H1 (cell line): Measurements from ENCODE around the gene CAMKK1. TPM values are rescaled to one million over a fixed set of nuclear protein-coding genes. Genes with fewer than 3 reads are reported as not detected.

Experiments
- CTCF ChIA-PET: fragments of 300-600 bp; sonication (Branson Sonifier 250); formaldehyde crosslinking; loops from one replicate; lab custom pipeline; 2021; ENCODE audit not compliant: partially characterized antibody; lab: Charles Lee
- POLR2A ChIA-PET: fragments of 300-600 bp; sonication (Branson Sonifier 250); formaldehyde crosslinking; loops from one replicate; lab custom pipeline; 2021; ENCODE audit warnings: inconsistent platforms; ENCODE audit not compliant: partially characterized antibody; lab: Charles Lee
- DNase-seq, 2 experiments: peaks; one replicate each; pipeline versions ENCODE4 v3.0.0 to v3.0.0-alpha.2; 2010 to 2022; ENCODE audit warnings: low spot score in 2 of 2, low read depth in 1 of 2, mixed read lengths in 1 of 2
- FAIRE-seq: peaks from 2 replicates; lab custom pipeline; 2011; peaks lifted over from hg19 to GRCh38; lab: Jason Lieb, UNC
- H2AFZ ChIP-seq: 2 replicates; pipeline ENCODE4 v1.8.1; 2012; ENCODE audit warnings: low read length, inconsistent platforms
- H2AK5ac ChIP-seq: 2 replicates; pipeline ENCODE4 v1.6.1; 2013; ENCODE audit warnings: low read depth, low read length
- H2BK120ac ChIP-seq: replicated peaks from 2 replicates; pipeline ENCODE3; 2013; ENCODE audit warnings: low read depth, low read length, inconsistent platforms
- H2BK12ac ChIP-seq: 2 replicates; pipeline ENCODE4 v1.6.1; 2013; ENCODE audit warnings: low read depth, low read length
- H2BK15ac ChIP-seq: 2 replicates; pipeline ENCODE4 v1.6.1; 2013; ENCODE audit warnings: low read length
- H2BK20ac ChIP-seq: 2 replicates; pipeline ENCODE4 v1.6.1; 2013; ENCODE audit warnings: low read length
- H2BK5ac ChIP-seq: 2 replicates; pipeline ENCODE4 v1.6.1; 2013; ENCODE audit warnings: low read depth, low read length
- H3K14ac ChIP-seq: 2 replicates; pipeline ENCODE4 v1.6.1; 2013; ENCODE audit warnings: inconsistent platforms; ENCODE audit not compliant: insufficient read length
- H3K18ac ChIP-seq: 2 replicates; pipeline ENCODE4 v1.6.1; 2013; ENCODE audit warnings: low read length; ENCODE audit errors: extremely low read depth
- H3K23ac ChIP-seq: 2 replicates; pipeline ENCODE4 v1.6.1; 2013; ENCODE audit warnings: inconsistent platforms; ENCODE audit not compliant: insufficient read length
- H3K23me2 ChIP-seq: 2 replicates; pipeline ENCODE4 v1.6.1; 2013; ENCODE audit warnings: low read depth, low read length
- H3K27ac ChIP-seq: 2 replicates; pipeline ENCODE4 v1.6.1; 2011; ENCODE audit warnings: low read depth, low read length, inconsistent platforms
- H3K27me3 ChIP-seq, 4 experiments: replicated peaks in 1 of 4; 1 replicate in 1 of 4; 2 replicates in 3 of 4; pipeline versions ENCODE4 v1.6.1 to v1.8.1; 2011 to 2013; ENCODE audit warnings: low read length in 3 of 4, mild to moderate bottlenecking in 3 of 4, inconsistent platforms in 2 of 4, mixed read lengths in 2 of 4, moderate library complexity in 1 of 4; ENCODE audit not compliant: control insufficient read depth in 3 of 4, insufficient read depth in 3 of 4; ENCODE audit errors: extremely low read depth in 1 of 4
- H3K36me3 ChIP-seq, 4 experiments: 2 replicates each; pipeline versions ENCODE4 v1.6.1 to v1.8.1; 2011 to 2013; ENCODE audit warnings: mild to moderate bottlenecking in 4 of 4, low read length in 3 of 4, moderate library complexity in 2 of 4, control low read depth in 1 of 4, inconsistent platforms in 1 of 4; ENCODE audit not compliant: insufficient read depth in 4 of 4, control insufficient read depth in 2 of 4
- H3K4ac ChIP-seq: replicated peaks from 2 replicates; pipeline ENCODE3; 2013; ENCODE audit warnings: low read length, low read depth, mixed read lengths, inconsistent platforms; ENCODE audit not compliant: insufficient read length
- H3K4me1 ChIP-seq, 4 experiments: replicated peaks in 1 of 4; 1 replicate in 1 of 4; 2 replicates in 3 of 4; pipeline versions ENCODE4 v1.6.1 to v1.8.1; 2011 to 2013; ENCODE audit warnings: low read length in 3 of 4, inconsistent platforms in 2 of 4, mixed read lengths in 1 of 4; ENCODE audit not compliant: insufficient read depth in 4 of 4, control insufficient read depth in 3 of 4
- H3K4me2 ChIP-seq, 2 experiments: 2 replicates each; pipeline versions ENCODE4 v1.6.1 to v1.8.1; 2011 to 2013; ENCODE audit warnings: low read depth in 2 of 2, low read length in 2 of 2, control low read depth in 1 of 2, inconsistent platforms in 1 of 2, mild to moderate bottlenecking in 1 of 2; ENCODE audit not compliant: insufficient read depth in 1 of 2
- H3K4me3 ChIP-seq, 4 experiments: fragments of 200-600, 300-600 bp in 1 of 4; sonication (generic), shearing (Covaris generic), sonication (Bioruptor Twin) in 1 of 4; 2 replicates each; pipeline versions ENCODE4 v1.5.1 to v1.8.1; 2011 to 2016; ENCODE audit warnings: low read length in 4 of 4, low read depth in 3 of 4, control low read depth in 2 of 4, inconsistent platforms in 2 of 4, mild to moderate bottlenecking in 2 of 4, mixed read lengths in 1 of 4, moderate library complexity in 1 of 4; ENCODE audit not compliant: insufficient read depth in 2 of 4; ENCODE audit errors: extremely low read depth in 1 of 4
- H3K56ac ChIP-seq: replicated peaks from 2 replicates; pipeline ENCODE3; 2013; ENCODE audit warnings: low read depth, mild to moderate bottlenecking, mixed read lengths, low read length, inconsistent platforms; ENCODE audit not compliant: insufficient read length
- H3K79me1 ChIP-seq: 2 replicates; pipeline ENCODE4 v1.6.1; 2013; ENCODE audit warnings: low read depth, low read length, control low read depth
- H3K79me2 ChIP-seq, 2 experiments: 2 replicates each; pipeline versions ENCODE4 v1.6.1 to v1.8.1; 2012 to 2013; ENCODE audit warnings: low read length in 2 of 2, mild to moderate bottlenecking in 2 of 2, inconsistent platforms in 1 of 2; ENCODE audit not compliant: insufficient read depth in 2 of 2, control insufficient read depth in 1 of 2
- H3K9ac ChIP-seq, 4 experiments: replicated peaks in 1 of 4; 1 replicate in 1 of 4; 2 replicates in 3 of 4; pipeline versions ENCODE4 v1.6.1 to v1.8.1; 2011 to 2013; ENCODE audit warnings: low read depth in 3 of 4, low read length in 3 of 4, control low read depth in 2 of 4, mild to moderate bottlenecking in 2 of 4, moderate library complexity in 2 of 4, inconsistent platforms in 1 of 4; ENCODE audit errors: extremely low read depth in 1 of 4
- H3K9me3 ChIP-seq, 2 experiments: 2 replicates each; pipeline versions ENCODE4 v1.6.1 to v1.8.1; 2012 to 2013; ENCODE audit warnings: mild to moderate bottlenecking in 2 of 2, moderate library complexity in 2 of 2, control low read depth in 1 of 2, inconsistent platforms in 1 of 2, low read depth in 1 of 2, low read length in 1 of 2, mixed read lengths in 1 of 2; ENCODE audit not compliant: insufficient read depth in 2 of 2
- H4K20me1 ChIP-seq, 2 experiments: replicated peaks in 1 of 2; 2 replicates each; pipeline versions ENCODE3 to v1.8.1; 2011 to 2013; ENCODE audit warnings: inconsistent platforms in 2 of 2, low read length in 2 of 2, mild to moderate bottlenecking in 1 of 2; ENCODE audit not compliant: insufficient read depth in 2 of 2, control insufficient read depth in 1 of 2
- H4K5ac ChIP-seq: 2 replicates; pipeline ENCODE4 v1.6.1; 2013; ENCODE audit warnings: low read length, low read depth, mixed read lengths, inconsistent platforms; ENCODE audit not compliant: insufficient read length
- H4K8ac ChIP-seq: 2 replicates; pipeline ENCODE4 v1.8.0; 2013; ENCODE audit warnings: mild to moderate bottlenecking, moderate library complexity, low read length, inconsistent platforms; ENCODE audit not compliant: insufficient read depth; ENCODE audit errors: extremely low read depth
- H4K91ac ChIP-seq: replicated peaks from 2 replicates; pipeline ENCODE3; 2013; ENCODE audit warnings: low read length, mixed read lengths, inconsistent platforms; ENCODE audit not compliant: insufficient read length
- CBX8 ChIP-seq: fragments of 300-800, 300-1000 bp; sonication (generic); IDR thresholded peaks from 2 replicates; pipeline ENCODE4 v1.7.1; 2016; ENCODE audit warnings: low read depth, low read length, borderline replicate concordance
- CREB1 ChIP-seq: IDR thresholded peaks from 2 replicates; pipeline ENCODE4 v1.6.1; 2012; ENCODE audit warnings: inconsistent platforms
- GABPA ChIP-seq: IDR thresholded peaks from 2 replicates; pipeline ENCODE4 v1.6.1; 2011; ENCODE audit warnings: mild to moderate bottlenecking, low read length, moderate library complexity, borderline replicate concordance; ENCODE audit not compliant: insufficient read depth
- GTF2F1 ChIP-seq: IDR thresholded peaks from 2 replicates; pipeline ENCODE4 v1.6.1; 2012; ENCODE audit warnings: low read depth, low read length, improper control_type of control experiment, borderline replicate concordance
- JUN ChIP-seq: IDR thresholded peaks from 2 replicates; pipeline ENCODE4 v1.6.1; 2011; ENCODE audit warnings: low read depth, mild to moderate bottlenecking, improper control_type of control experiment, low read length
- JUND ChIP-seq: IDR thresholded peaks from 2 replicates; pipeline ENCODE4 v1.6.1; 2011; ENCODE audit warnings: mild to moderate bottlenecking, improper control_type of control experiment, low read length
- KDM4A ChIP-seq: IDR thresholded peaks from one replicate; pipeline ENCODE4 v1.7.1; 2012; ENCODE audit warnings: low read depth, mild to moderate bottlenecking, moderate library complexity, low read length, inconsistent platforms; ENCODE audit not compliant: severe bottlenecking
- KDM5A ChIP-seq: fragments of 200-600 bp; IDR thresholded peaks from 2 replicates; pipeline ENCODE4 v1.7.1; 2012; ENCODE audit warnings: mild to moderate bottlenecking, low read length, inconsistent platforms, mixed read lengths
- PHF8 ChIP-seq: fragments of 200-600 bp; sonication (generic); conservative IDR thresholded peaks from 2 replicates; pipeline ENCODE4 v1.7.1; 2012; ENCODE audit warnings: low read depth, mild to moderate bottlenecking, inconsistent platforms, low read length, moderate library complexity
- POLR2AphosphoS5 ChIP-seq: IDR thresholded peaks from 2 replicates; pipeline ENCODE4 v1.6.1; 2011; ENCODE audit warnings: low read depth, low read length
- POU5F1 ChIP-seq: IDR thresholded peaks from 2 replicates; pipeline ENCODE4 v1.6.1; 2011; ENCODE audit warnings: low read depth, mild to moderate bottlenecking, low read length, moderate library complexity
- SP1 ChIP-seq: IDR thresholded peaks from 2 replicates; pipeline ENCODE4 v1.6.1; 2011; ENCODE audit warnings: low read depth, low read length
- SP4 ChIP-seq: IDR thresholded peaks from 2 replicates; pipeline ENCODE4 v1.6.1; 2012; ENCODE audit warnings: low read length, inconsistent platforms
- TAF7 ChIP-seq: optimal IDR thresholded peaks from 2 replicates; pipeline ENCODE3; 2011; ENCODE audit warnings: low read depth, mild to moderate bottlenecking, inconsistent platforms, low read length, moderate library complexity, borderline replicate concordance
- TBP ChIP-seq: IDR thresholded peaks from 2 replicates; pipeline ENCODE4 v1.6.1; 2011; ENCODE audit warnings: low read depth, low read length, improper control_type of control experiment
- ZNF274 ChIP-seq: IDR thresholded peaks from 2 replicates; pipeline ENCODE4 v1.7.0; 2012; ENCODE audit warnings: low read length, borderline replicate concordance; ENCODE audit errors: extremely low read depth
- WGBS, 2 experiments: shearing (Covaris generic) in 1 of 2; methylation state at CpG; one replicate each; pipeline versions ENCODE4 v1.1.6 to v1.1.7; 2013 to 2015; ENCODE audit warnings: low lambda C conversion rate in 2 of 2, mixed read lengths in 2 of 2, inconsistent platforms in 1 of 2, low coverage in 1 of 2, missing lambda C conversion rate in 1 of 2; ENCODE audit not compliant: insufficient replicate concordance in 2 of 2, insufficient coverage in 1 of 2, insufficient read length in 1 of 2; ENCODE audit errors: extremely low coverage in 1 of 2, missing lambda C conversion rate in 1 of 2; 5-methylcytosine and 5-hydroxymethylcytosine counted together
- polyA plus RNA-seq, 7 experiments: library from polyadenylated mRNA; depleted of rRNA in 3 of 7; stranded (reverse) in 5 of 7; unstranded in 2 of 7; fragments of >200 nt in 5 of 7; fragments of 200-250 nt in 2 of 7; gene quantifications; 1 replicate in 5 of 7; 2 replicates in 1 of 7; 4 replicates in 1 of 7; pipeline versions ENCODE4 v1.2.1 to v1.2.3, GENCODE V29; 2011 to 2013; ENCODE audit warnings: missing spikeins in 2 of 7, mixed read lengths in 2 of 7
- total RNA-seq: library from RNA; stranded (reverse); fragmentation: NEBNext Ultra II Directional; extraction: Animal tissue kit (Norgen Biotek cat#: 25700); gene quantifications from 2 replicates; pipeline ENCODE4 v1.2.1, GENCODE V29; 2021

CAMKK1 gene
- total and polyA plus RNA-seq, 2 of the 8 experiments (the other 6 are each of a cell fraction or from before 2014, with no cell fraction given), result 7.1 to 7.6 TPM

GRCh38 chr17:3885271-3885670, 7.6 kb downstream of the CAMKK1 start:
- no peaks in the 10 kb centered on the region for H3K27me3 ChIP-seq
- no peak overlapping the region for H3K4me2 ChIP-seq
- no peaks in the 10 kb centered on the region; the same call in 1 of the 2 replicates for H3K79me1 ChIP-seq
- no peak overlapping the region for H3K27ac ChIP-seq
- H3K9ac ChIP-seq, result no peak overlapping the region
- FAIRE-seq (no peak), DNase-seq (no peak)
- no peak overlapping the region for H2BK15ac ChIP-seq
- H4K91ac ChIP-seq, result no peak overlapping the region
- H3K4me3 ChIP-seq, result no peak overlapping the region
- no peaks in the 10 kb centered on the region; a peak in 1 of 4 replicates for H3K79me2 ChIP-seq
- H2AFZ ChIP-seq, result no peak overlapping the region
- no peak overlapping the region for H2BK5ac ChIP-seq
- H2BK12ac ChIP-seq, result no peak overlapping the region
- H3K18ac ChIP-seq, result no peak overlapping the region
- H2BK20ac ChIP-seq, result no peak overlapping the region
- no peaks in the 10 kb centered on the region for H3K9me3 ChIP-seq
- no peak overlapping the region for H3K14ac ChIP-seq
- H2AK5ac ChIP-seq, result no peak overlapping the region
- H3K36me3 ChIP-seq, result peaks cover 3 to 9% (median 5%) of the 10 kb centered on the region in 4 experiments; a peak in 5 of 8 replicates
- WGBS, 2 experiments, result 89% methylated on average over 14 of the region's 14 CpGs; no CpG with 5 or more reads in 1 of the 2 experiments
- ChIA-PET CTCF (interaction anchor here (1.0 to 5.0 kb wide), 5 partner anchors 9 to 40 kb away, joined by 3 to 33 read pairs (median 4); no protein-coding TSS in a partner anchor), POLR2A (interaction anchor here (1.1 kb wide), 1 partner anchor 9 kb away, joined by 3 read pairs; no protein-coding TSS in a partner anchor)
- no peak overlapping the region for H2BK120ac ChIP-seq
- peaks cover 0 to 18% (median 7%) of the 10 kb centered on the region in 4 experiments; a peak in 5 of 7 replicates for H3K4me1 ChIP-seq
- H3K23ac ChIP-seq, result no peak overlapping the region
- TF ChIP-seq TAF7 (no peak), KDM4A (no peak), CBX8 (no peak), CREB1 (no peak), JUND (no peak), KDM5A (no peak), GTF2F1 (no peak), ZNF274 (no peak), POLR2AphosphoS5 (no peak), GABPA (no peak), TBP (no peak), POU5F1 (no peak), SP1 (no peak), JUN (no peak), SP4 (no peak), PHF8 (no peak)
- H4K20me1 ChIP-seq, result peaks cover 0 to under 1% of the 10 kb centered on the region in 2 experiments
- no peaks in the 10 kb centered on the region for H3K23me2 ChIP-seq
- H3K4ac ChIP-seq, result no peak overlapping the region
- H3K56ac ChIP-seq, result no peak overlapping the region
- H4K5ac ChIP-seq, result no peak overlapping the region
- H4K8ac ChIP-seq, result no peak overlapping the region
